Amniotic epithelial cell (primary cell): ENCODE measurements around the gene TROAP.
"Not testable (repeated sequence)": the region's sequence is repeated elsewhere in the genome, so short reads cannot be mapped to it uniquely, and the experiment has no call there.

Source experiments
- DNase-seq: peaks from one replicate; pipeline ENCODE4 v3.0.0-alpha.2; 2010; ENCODE audit warnings: low read depth

The TROAP gene

DNA sequence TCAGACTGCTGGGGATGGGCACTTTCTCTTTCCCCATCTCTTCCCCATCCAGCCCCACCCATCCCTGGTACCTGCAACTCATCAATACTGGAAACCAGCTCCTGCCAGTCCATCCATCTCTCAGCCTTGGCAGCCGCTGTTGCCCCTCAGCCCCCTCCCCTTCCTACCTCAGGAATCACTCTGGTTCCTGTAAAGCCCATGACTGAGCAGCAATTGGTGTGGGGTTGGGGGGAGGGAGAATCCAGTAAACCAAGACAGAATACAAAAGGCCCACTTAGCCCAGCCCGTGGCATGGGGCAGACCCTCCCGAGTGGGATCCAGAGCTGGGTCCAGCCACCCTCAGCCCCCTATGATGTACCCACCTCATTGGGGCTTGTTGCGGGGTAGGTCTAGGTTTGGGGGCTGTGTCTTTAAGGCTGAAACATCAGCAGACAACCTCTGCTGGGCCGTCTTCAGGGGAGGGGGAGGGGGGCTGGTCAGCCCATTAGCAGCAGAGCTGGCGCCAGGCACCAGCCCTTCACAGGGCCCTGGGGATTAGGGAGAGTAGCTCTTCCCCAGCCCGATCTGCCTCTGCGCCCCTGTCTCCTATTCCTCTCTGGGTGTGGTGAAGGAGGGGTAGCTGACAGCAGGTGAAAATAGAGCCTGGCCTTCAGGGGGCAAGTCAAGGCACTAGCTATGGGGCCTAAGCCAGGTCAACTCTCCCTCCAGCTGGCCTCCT lies 28.8 kb upstream of the TROAP start:
- DNase-seq, result no peak

DNA sequence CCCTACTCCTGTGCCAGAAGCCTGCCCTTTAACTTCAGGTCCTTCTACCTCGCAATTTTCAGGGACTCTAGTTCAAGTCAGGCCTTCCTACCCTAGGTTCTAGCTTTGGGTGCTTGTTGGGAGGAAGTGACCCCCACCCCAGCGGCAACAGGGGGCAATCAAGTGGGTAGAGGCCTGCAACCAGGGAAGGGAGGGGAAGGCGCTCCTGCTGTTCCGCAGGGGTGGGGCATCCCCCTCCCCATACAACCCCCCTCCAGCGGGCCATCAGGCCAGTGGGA lies 28.3 kb upstream of the TROAP start:
- no peak for DNase-seq

DNA sequence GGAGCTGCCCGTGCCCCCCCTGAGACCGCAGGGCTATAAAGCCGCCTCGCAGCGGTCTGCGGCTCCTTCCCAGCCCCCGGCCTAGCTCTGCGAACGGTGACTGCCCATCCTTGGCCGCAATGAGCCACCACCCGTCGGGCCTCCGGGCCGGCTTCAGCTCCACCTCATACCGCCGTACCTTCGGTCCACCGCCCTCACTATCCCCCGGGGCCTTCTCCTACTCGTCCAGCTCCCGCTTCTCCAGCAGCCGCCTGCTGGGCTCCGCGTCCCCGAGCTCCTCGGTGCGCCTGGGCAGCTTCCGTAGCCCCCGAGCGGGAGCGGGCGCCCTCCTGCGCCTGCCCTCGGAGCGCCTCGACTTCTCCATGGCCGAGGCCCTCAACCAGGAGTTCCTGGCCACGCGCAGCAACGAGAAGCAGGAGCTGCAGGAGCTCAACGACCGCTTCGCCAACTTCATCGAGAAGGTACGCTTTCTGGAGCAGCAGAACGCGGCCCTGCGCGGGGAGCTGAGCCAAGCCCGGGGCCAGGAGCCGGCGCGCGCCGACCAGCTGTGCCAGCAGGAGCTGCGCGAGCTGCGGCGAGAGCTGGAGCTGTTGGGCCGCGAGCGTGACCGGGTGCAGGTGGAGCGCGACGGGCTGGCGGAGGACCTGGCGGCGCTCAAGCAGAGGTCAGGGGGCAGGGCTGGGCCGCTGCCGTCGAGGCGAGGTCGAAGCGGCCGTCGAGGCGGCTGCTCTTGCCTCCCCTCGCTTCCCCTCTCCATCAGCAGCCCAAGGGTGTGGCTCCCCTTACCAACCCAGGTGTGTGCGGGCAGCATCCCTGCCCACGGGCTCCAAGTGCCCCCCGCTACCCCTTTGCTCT lies 27.7 kb upstream of the TROAP start, which contains the start of gene PRPH:
Gene PRPH, plus strand, starts transcription at position 66 of the 855 bp plus-strand sequence. Its CDS starts 54 bp downstream, at position 120.
- no peak for DNase-seq

DNA sequence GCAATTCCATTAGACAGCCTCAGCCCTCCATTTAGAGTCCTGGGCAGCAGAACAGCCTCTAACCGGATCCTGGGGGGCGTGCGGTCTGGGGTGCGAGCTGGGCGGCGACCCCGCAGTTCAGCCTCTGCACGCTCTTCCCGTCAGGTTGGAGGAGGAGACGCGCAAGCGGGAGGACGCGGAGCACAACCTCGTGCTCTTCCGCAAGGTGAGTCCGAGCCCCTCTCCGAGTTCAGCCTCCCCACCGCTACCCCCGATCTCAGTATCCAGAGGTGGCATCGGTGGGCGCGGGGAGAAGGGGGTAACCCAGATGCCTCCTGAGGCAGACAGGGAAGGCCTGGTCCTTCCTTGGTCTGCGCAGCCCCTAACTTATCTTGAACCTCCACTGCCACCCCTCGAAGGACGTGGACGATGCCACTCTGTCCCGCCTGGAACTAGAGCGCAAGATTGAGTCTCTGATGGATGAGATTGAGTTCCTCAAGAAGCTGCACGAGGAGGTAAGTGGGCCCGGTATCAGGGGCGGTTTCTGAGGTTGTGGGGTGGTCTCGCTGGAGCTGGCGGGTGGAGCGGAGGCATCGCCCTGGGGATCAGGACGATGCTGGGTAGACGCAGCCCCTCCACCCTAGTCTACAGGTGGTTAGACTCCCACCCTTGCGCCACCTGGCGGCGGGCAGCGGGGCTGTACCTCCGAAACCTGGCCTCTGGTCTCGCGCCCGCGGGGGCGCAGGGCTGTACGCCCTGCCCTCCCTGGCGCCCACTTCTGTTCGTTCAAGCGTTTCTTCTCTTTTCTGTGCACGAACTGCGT lies 26.8 kb upstream of the TROAP start:
- no peak for DNase-seq

DNA sequence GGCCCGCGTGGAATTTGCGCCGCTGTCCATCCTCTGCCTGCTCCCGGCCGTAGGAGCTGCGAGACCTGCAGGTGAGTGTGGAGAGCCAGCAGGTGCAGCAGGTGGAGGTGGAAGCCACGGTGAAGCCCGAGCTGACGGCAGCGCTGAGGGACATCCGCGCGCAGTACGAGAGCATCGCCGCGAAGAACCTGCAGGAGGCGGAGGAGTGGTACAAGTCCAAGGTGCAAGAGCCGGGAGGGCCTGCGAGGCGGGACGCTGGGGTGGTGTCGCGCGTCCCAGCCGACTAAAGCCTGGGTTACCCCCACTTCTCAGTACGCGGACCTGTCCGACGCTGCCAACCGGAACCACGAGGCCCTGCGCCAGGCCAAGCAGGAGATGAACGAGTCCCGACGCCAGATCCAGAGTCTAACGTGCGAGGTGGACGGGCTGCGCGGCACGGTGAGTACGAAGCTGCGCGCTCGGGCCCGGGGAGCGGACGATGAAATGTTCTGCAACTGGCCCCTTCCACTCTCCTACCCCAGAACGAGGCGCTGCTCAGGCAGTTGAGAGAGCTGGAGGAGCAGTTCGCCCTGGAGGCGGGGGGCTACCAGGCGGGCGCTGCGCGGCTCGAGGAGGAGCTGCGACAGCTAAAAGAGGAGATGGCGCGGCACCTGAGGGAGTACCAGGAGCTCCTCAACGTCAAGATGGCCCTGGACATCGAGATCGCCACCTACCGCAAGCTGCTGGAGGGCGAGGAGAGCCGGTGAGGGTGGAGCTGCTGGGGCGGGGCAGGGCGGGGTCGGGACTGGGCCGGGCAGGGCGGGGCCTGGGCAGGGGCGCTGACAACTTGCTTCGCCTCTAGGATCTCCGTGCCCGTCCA lies 26.0 kb upstream of the TROAP start:
- DNase-seq, result no peak

DNA sequence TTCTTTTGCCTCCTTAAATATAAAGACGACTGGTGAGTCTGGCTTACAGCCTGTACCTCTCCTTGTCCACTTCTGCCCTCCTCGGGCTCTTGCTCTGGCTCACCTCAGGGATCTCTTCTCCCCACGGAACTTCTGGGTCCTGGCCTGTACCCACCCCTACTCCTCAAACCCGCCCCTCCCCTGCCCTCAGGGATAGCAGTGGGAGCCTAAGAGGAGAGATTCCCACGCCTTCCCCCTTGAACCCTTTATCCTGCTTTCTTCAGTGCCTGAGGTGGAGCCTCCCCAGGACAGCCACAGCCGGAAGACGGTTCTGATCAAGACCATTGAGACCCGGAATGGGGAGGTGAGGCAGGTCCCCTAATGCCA lies 25.4 kb upstream of the TROAP start:
- no peak for DNase-seq

DNA sequence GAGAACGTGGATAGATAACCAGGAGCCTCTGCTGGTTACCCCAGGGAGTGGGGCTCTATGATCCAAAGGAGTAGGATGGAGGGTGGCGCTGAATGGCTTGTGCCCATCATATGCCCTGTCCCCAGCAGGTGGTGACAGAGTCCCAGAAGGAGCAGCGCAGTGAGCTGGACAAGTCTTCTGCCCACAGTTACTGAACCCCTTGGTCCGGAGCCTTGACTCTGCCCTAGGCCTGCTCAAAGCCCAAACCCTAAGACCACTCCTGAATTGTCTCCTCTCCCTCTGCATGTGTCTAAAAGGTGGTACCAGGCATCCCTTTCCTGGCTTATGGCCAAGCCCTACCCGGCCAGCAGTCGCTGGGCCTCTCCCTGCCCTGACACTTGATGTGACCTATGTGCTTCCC lies 24.9 kb upstream of the TROAP start:
- no peak for DNase-seq

DNA sequence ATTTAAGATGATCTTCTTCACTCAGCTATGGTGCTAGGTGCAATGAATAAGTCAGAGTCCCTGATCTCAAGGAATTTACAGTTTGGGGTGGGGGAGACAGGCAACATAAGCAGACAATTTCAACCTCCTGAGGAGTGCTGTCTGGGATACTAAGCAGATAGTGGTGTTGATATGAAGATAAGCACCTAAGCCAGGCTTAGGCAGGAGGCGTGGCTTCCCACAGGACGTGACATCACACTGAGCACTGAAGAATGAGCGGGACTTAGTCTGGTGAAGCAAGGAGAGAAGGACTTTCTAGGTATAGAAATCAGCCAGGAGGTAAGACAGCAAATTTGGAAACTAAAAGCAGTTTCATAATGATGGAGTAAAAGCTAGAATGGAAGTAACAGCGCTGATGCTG lies 21.3 kb upstream of the TROAP start:
- peak; percentile 52 for DNase-seq

DNA sequence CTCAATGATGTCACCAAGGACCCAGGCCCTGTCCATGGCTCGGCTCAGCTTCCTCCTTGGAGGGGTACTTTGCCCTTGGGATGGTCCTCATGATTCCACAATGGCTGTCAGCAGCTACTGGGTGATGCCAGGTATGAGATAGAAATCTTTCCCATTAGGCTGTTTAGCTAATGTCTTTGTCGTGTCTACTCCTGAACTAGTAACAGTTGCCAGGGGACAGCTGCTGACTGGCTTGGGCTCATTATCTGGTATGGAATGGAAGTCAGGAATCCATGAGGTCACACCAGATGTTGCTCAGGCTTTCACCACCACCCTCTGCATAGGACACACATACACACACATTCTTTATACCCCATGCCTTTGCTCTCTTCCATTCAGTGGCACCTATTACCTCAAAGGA lies 18.9 kb upstream of the TROAP start:
- DNase-seq, result peak; percentile 36

DNA sequence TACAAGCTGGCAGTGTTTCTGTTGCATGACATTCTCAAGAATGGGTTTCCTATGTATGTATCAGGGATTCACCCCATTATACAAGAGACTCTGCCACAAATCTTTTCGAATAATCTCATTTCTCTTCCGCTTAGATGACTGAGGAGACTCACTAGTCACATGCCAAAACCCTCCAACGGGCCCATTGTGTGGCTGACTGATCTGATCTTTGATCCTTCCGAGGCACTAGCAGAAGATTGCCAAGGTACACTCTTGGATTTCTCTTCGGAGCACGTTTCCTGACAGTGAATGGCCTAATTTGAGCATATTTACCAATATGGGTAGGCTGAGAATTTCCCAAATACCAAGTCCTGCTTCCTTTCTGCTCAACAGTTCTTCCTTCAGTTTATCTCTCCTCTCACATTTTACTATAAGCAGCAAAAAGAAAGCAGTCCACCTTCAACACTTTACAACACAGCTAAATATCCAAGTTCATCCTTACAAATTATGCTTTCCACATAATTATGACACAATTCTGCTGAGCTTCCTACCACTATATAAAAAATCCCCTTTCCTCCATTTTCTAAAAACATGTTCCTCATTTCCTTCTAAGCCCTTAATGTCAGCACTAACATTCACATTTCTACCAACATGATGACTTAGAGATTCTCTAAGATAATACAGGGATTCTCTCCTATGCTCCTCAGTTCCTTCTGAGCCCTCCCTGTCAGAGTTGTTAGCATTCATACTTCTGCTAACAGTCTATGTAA lies 17.1 kb upstream of the TROAP start:
- no peak for DNase-seq

DNA sequence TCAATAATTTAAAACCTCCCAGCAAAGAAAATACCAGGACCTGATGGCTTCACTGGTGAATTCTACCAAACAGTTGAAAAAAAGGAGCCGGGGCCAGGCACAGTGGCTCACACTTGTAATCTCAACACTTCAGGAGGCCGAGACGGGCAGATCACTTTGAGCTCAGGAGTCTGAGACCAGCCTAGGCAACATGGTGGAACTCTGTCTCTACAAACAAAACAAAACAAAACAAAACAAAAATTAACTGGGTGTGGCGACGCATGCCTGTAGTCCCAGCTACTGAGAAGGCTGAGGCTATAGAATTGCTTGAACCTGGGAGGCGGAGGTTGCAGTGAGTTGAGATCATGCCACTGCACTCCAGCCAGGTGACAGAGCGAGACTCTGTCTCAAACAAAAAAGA lies 13.7 kb upstream of the TROAP start:
- DNase-seq, result no peak

DNA sequence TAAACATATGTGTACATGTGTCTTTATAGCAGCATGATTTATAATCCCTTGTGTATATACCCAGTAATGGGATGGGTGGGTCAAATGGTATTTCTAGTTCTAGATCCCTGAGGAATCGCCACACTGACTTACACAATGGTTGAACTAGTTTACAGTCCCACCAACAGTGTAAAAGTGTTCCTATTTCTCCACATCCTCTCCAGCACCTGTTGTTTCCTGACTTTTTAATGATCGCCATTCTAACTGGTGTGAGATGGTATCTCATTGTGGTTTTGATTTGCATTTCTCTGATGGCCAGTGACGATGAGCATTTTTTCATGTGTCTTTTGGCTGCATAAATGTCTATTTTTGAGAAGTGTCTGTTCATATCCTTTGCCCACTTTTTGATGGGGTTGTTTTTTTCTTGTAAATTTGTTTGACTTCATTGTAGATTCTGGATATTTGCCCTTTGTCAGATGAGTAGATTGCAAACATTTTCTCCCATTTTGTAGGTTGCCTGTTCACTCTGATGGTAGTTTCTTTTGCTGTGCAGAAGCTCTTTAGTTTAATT lies 12.5 kb upstream of the TROAP start:
- DNase-seq, result not testable (repeated sequence)

DNA sequence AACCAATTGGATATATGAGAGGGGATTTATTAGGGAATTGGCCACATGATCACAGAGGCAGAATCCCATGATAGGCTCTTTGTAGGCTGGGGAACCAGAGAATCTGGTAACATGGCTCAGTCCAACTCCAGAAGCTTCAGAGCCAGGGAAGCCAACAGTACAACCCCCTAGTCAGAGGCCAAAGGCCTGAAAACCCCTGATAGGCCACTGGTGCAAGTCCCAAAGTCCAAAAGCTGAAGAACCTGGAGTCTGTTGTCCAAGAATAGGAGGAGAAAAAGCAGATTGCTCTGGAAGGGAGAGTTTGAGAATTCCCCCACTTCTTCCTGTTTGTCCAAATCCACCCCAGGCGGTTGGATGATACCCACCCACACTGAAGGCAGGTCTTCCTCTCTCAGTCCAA lies 8.2 kb upstream of the TROAP start:
- DNase-seq, result no peak

DNA sequence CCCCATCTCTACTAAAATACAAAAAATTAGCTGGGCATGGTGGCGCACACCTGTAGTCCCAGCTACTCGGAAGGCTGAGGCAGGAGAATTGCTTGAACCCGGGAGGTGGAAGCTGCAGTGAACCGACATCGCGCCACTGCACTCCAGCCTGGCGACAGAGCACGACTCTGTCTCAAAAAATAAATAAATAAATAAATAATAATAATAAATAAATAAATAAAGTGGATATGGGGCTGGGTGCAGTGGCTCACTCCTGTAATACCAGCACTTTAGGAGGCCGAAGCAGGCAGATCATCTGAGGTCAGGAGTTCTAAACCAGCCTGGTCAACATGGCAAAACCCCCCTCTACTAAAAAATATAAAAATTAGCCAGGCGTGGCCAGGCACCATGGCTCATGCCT lies 5.9 kb upstream of the TROAP start:
- not testable (repeated sequence) for DNase-seq

DNA sequence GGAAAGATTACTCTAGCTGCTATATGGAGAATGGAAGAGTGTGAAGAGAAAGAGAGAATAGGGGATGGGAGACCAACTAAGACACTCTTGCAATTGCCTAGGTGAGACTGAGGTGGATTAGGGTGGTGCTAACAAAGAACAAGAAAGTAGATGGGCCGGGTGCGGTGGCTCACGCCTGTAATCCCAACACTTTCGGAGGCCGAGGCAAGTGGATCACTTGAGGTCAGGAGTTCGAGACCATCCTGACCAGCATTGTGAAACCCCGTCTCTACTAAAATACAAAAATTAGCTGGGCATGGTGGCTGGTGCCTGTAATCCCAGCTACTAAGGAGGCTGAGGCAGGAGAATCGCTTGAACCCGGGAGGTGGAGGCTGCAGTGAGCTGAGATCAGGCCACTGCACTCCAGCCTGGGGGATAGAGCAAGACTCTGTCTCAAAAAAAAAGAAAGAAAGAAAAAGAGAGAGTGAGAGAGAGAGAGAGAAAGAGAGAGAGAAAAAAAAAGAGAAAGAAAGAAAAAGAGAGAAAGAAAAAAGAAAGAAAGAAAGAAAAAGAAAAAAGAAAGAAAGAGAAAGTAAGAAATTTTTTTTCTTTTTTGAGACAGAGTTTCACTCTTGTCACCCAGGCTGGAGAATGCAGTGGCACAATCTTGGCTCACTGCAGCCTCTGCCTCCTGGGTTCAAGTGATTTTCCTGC lies 2.5 kb upstream of the TROAP start:
- not testable (repeated sequence) for DNase-seq

DNA sequence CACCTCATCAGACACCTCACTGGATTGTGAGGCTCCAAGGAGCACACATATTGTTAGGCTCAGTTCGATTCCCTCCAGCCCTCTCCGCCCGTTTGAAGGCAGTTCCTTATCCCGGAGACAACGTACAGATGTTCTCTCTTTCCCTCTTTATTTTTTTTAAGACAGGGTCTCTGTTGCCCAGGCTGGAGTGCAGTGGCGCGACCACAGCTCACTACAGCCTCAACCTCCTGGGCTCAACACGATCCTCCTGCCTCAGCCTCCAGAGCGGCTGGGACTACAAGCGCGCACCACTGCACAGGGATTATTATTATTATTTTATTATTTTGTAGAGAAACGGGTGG lies 718 bp upstream of the TROAP start:
- no peak for DNase-seq

DNA sequence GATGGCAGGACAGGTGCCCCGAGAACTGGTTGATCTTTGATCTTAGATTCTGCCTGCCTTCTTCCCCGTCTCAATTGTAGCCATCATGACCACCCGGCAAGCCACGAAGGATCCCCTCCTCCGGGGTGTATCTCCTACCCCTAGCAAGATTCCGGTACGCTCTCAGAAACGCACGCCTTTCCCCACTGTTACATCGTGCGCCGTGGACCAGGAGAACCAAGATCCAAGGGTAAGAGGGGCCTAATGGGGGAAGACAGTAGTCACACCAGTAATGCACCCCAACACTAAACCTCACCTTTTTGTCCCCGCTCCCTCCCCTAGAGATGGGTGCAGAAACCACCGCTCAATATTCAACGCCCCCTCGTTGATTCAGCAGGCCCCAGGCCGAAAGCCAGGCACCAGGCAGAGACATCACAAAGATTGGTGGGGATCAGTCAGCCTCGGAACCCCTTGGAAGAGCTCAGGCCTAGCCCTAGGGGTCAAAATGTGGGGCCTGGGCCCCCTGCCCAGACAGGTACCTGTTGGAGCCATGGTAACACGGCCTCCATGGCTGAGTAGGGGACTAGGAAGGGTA lies 556 bp downstream of the TROAP start:
- DNase-seq, result no peak

DNA sequence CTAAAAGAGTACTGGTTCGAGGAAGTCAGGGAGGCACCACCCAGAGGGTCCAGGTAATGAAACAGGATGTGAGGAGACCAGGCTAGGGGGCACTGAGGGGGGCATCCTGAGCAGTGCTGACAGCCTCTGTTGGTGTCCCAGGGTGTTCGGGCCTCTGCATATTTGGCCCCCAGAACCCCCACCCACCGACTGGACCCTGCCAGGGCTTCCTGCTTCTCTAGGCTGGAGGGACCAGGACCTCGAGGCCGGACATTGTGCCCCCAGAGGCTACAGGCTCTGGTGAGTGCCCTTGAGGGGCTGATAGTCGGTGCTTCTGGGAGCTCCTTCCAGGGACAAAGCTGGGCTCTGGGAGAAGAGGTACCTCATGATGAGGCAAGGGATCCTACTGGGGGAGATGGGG lies 2.6 kb downstream of the TROAP start:
- DNase-seq, result no peak

DNA sequence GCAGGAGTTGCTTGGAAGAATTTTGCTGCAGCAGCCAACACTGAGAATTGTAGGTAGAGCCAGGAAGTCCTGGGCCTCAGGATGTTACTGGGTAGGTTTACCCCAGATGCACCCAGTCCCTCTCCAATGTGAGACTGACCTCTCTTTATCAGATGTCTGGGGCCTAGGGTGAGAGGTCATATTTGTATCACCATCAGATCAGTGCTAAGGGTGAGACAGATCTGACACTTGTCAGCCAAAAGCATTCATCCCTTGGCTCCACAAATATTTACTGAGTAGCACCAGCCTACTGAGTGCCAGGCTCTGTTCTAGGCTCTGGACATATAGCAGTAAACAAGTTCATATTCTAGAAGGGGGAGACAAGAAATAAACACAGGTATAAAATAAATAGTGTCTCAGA lies 4.3 kb downstream of the TROAP start:
- DNase-seq, result no peak

DNA sequence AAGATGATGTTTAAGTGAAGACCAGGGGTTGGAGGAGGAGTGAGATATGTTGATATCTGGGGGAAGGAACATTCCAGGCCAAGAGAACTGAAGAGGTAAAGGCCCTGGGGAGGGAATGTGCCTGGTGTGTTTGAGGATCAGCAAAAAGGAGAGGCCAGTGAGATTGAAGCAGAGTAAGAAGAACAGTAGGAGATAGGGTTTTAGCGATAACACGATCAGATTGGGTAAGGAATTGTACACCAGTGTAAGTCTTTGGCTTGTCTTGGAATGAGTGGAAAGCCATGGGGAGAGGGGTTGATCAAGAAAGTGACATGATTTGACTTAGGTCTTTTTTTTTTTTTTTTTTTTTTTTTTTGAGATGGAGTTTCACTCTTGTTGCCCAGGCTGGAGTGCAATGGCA lies 4.8 kb downstream of the TROAP start:
- DNase-seq, result no peak
